ENCODE data around the gene HEXB. TPM values are rescaled to one million over a fixed set of nuclear protein-coding genes. Genes with fewer than 3 reads are reported as not detected.

HEXB gene
- total and polyA plus RNA-seq, 2 of the 8 experiments (the other 6 are each of a cell fraction or from before 2014, with no cell fraction given), result 39.7 to 69.2 TPM

GRCh38 chr5:74765201-74765600 is 80.2 kb downstream of the HEXB start (continued):
- TF ChIP-seq CHD7 (IDR thresholded peaks at IDR 0.05; ENCODE audit: insufficient replicate concordance, low read length) (no peak), CTBP2 (IDR thresholded peaks at IDR 0.05; ENCODE audit: borderline replicate concordance, insufficient read depth, insufficient read length, low read length) (no peak), CHD1 (IDR thresholded peaks at IDR 0.05; ENCODE audit: low read depth, low read length) (no peak), EGR1 (IDR thresholded peaks at IDR 0.05; ENCODE audit: borderline replicate concordance, low read depth, low read length) (no peak), SRF (IDR thresholded peaks at IDR 0.05; ENCODE audit: low read depth, low read length) (no peak), CREB1 (IDR thresholded peaks at IDR 0.05) (no peak), RXRA (IDR thresholded peaks at IDR 0.05; ENCODE audit: insufficient read depth, low read depth, low read length) (no peak), TEAD4 (IDR thresholded peaks at IDR 0.05; ENCODE audit: low read depth, low read length) (no peak), TCF12 (IDR thresholded peaks at IDR 0.05; ENCODE audit: low read depth, low read length) (no peak), SIRT6 (IDR thresholded peaks at IDR 0.05; ENCODE audit: low read length) (no peak), E2F6 (IDR thresholded peaks at IDR 0.05) (no peak), BRCA1 (IDR thresholded peaks at IDR 0.05; ENCODE audit: low read depth, low read length) (no peak)
